GM15510 (cell line): Measurements from ENCODE around the gene KRT80.

Source experiments
- POLR2A ChIP-seq: IDR thresholded peaks from 3 replicates; pipeline ENCODE4 v1.6.1; 2011; ENCODE audit warnings: borderline replicate concordance; ENCODE audit not compliant: insufficient read length; ENCODE audit errors: extremely low read depth

Gene KRT80

DNA sequence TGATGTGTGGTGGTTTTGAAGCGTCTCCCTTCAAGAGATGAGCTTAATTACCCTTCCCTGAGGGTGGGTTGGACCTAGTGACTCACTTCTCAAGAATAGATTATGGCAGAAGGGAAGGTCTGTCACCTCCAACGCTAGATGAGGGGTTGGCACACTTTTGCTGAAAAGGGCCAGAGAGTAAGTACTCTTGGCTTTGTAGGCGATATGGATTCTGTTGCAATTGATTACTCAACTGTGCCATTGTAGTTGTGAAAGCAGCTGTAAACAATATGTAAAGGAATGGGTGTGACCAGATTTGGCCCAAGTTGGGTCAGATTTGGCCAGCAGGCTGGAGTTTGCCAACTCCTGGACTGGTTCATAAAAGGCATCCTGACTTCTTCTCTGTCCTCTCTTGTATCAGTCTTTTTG is 59.1 kb downstream of the KRT80 start:
- TF ChIP-seq POLR2A, result no peak

DNA sequence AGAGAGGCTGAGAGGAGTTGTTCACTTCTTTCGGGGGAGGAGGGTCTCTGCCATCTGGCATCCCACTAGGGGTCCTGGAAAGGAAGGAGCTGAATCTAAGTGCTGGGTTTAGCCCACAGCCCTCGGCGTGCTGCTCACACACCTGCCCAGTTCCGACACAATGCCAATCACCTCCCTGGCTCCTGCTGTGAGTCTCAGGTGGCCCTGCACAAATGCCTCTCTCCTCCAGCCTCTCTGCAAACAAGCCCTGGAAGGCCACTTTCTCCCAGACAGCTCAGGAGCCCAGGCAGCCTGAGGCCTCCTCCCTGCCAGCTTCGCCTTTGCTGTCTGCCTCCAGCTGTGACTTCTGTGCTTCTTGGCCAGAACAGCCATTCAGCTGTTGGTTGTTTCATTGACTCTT is 61.1 kb downstream of the KRT80 start:
- TF ChIP-seq POLR2A, result no peak

DNA sequence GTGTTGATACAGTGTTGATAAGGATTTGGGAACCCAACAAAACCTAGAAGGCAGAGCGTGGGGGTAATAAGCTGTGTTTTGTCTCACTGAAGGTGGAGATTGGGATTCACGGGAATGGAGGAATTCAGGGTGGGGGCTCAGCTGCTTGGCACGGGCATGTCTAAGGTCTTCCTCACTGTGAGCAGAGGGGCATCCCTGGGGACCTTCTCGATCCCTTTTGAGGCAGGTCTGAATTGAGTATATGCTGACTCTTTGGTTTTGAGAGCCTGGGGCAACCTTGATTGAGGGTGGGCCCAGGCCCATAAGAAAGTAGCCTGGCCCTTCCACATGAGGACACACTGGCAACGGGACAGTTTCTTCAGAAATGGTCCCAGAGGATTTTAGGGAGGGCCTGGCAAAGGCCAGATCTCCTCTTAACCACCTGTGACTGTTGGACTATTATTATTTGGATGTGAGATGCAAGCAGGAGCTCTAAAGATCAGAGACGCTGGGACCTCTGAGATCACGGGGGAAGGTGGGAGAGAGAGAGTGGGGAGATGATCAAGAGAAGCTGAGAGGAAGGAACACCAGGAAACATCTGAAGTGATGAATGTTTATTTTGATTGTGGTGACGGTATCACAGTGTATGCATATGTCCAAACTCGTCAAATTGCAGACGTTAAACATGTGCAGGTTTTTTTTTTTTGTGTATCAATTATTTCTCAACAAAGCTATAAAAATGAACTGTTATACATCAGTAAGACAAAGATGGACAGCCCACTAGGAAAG is 63.9 kb downstream of the KRT80 start:
- no peak for TF ChIP-seq POLR2A

DNA sequence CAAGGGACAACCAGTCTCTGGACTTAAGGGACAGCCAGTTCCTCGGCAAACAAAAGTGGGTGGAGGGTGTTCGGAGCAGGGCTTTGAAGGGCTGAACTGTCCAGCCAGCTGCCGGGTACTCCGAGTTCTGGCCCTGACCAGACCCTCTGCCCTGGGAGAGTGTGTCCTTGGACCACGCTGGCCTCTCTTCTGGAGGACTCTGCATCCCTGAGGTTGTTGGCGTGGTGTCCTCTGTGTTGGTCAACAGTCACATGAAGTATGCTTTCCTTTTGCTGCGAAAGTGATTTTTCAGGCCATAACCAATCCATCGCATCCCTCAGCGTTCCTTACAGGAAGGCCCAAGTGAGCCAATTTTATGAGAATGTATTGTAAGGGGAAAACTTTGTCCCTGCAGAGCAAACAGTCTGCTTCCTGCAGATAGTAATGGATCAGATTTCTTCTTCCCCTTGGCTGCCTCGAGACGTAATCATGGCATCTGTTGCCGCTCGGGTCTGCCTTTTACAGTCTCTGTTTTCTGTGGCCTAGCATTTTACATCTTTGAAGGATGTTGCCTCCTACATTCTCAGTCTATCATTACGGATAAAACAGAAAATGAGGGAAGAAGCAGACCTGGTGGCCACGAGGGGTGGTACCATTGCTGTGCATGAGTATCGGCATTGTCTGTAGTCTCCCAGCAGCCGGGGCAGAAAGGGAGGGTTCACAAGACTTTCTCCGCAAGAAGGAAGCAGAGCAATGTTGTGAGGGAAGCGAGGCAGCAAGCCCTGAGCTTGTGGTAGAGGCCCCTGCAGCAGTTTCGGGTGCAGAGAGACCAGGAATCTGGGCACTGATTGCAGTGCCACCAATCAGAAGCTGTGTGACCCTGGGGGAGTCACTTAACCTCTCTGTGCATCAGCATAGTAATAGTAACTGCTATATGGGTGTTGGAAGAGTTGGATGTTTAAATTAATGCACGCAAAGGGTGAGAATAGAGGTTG is 64.9 kb downstream of the KRT80 start:
- TF ChIP-seq POLR2A, result no peak

DNA sequence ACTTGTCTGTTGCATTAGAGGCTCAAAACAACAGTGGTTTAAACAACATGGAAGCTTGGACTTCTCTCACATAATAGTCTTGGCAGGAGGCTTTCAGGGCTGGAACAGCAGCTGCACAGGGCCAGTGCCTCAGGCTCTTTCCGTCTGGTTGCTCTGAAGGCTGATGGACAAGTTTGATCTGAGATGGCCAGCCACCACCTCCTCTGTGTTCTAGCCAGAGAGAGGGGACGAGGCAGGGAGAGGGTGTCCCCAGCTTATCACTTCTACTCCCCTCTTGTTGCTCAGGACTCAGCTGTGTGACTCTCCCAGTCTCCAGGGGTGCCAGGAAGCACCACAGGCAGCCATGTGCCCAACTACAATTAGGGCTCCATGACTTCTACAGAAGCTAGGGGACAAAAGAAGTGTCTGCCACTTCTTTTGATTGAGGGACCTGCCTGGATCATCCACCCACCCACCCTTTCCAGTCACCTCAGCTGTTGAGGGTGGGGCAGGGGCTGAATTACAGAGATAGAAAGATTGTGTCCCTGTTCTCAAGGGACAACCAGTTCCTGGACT is 65.7 kb downstream of the KRT80 start:
- no peak for TF ChIP-seq POLR2A

DNA sequence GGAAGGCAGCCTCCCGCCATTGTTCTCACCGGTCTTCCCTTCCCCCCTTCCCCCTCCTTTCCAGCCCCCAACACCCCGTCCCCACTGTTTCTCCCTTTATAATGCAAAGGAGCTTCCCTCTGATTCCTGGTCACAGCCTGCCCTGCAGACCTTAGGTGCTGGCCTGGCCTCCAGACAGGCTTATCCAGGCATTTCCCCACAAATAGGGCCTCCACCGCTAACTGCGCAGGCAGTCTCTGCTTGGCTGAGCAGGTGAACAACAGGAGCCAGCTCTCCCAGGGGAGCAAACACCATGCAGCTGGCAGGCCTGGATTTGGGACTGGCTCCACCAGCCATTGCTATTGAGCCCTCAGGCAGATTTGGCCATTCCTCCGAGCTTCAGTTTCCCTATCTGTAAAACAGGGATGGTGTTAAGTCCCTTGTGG is 66.3 kb downstream of the KRT80 start:
- no peak for TF ChIP-seq POLR2A

DNA sequence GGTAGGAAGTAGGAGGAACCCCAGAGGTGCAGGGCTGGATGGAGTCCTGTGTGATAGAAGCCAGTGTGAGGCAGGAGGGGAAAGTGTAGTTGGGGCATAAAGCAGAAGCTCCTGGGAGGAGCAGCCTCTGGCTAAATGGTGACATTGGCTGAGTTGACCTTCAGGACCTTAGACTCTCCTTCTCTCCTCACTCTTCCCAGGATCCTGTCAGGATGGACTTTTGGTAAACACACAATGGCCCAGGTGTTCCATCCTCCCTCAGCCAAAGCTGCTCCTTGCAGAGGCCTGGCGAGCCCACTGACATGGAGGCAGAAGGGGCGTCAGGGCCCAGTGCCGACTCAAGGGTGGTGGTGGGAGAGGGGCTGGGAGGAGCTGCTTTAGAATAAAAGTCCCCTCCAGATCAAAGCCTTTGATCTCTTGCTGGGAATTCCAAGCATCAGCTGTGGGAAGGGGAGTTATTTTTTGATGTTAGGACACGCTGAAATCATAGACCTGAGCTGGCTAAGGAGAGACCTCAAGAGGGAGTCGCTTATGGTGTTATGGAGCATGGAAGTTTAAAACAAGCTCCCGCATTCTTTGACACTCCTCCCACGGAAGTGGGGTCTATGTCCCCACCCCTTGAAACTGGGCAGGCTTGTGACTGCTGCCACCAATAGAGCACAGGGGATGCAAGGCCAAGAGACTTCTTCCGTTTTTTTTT is 68.2 kb downstream of the KRT80 start:
- no peak for TF ChIP-seq POLR2A

DNA sequence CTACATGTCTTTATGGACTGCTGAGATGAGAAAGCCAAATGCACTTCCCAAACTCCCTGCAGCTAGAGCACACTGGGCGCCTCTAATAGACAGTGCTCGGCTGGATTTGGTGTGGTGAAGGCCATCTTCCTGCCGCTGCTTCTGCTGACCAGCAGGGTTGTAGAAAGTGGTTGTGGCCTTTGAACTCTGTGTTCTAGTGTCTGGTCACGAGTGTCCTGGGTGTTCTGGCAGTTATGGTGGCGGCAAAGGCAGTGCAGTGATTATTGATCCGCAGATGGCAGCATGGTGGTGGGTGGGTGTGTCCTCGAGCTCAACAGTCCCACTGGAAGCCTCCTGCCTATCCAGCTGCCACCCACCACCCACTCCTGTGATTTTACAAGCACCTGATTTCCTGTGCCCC is 68.9 kb downstream of the KRT80 start:
- TF ChIP-seq POLR2A, result no peak

DNA sequence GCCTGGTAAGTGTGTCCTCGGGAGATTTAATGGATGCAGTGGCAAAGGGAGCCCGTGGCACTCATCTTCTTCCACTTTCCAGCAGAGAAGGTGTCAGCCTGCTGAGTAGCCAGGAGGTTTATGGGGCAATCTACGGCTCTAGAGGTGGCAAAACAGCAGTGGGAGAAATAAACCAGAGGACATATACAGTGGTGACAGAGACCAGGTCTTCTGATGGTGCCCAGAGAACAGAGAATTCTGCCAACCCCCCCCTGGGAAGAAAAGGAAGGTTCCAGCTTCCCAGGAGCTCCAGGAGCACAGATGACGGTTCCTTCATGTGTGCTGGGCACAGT is 69.3 kb downstream of the KRT80 start:
- TF ChIP-seq POLR2A, result no peak

DNA sequence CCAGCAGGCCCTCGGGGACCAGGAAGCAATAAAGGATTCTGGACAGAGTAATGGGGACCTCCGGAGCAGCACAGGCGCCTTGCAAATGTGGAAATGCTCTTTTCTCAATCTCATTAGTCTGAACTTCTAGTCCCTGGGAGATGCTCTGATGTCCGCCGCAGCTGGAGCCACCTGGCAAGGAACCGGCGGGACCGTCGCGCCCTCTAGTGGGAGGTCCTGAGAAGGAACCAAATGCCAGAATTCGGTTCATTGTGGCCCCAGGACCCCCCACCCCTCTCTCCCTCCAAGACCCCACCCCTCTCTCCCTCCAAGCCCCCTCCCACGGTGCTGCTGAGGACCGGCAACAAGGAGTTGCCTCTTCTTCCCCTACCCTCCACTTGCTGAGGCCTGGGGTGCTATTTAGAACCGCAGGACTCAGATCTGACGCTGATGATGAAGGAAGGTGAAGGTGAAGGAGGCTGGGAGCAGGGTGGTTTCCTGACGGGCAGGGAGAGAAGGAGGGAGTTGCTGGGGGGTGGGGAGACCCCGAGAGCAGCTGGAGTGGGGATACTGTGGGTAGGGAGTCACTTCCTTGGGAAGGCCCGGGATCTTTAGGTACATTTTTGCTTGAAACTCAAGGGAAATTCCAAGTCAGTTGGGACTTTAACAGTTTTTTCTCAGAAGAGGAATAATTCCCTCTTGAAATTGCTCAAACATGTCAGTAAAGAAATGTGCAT is 69.8 kb downstream of the KRT80 start:
- no peak for TF ChIP-seq POLR2A

DNA sequence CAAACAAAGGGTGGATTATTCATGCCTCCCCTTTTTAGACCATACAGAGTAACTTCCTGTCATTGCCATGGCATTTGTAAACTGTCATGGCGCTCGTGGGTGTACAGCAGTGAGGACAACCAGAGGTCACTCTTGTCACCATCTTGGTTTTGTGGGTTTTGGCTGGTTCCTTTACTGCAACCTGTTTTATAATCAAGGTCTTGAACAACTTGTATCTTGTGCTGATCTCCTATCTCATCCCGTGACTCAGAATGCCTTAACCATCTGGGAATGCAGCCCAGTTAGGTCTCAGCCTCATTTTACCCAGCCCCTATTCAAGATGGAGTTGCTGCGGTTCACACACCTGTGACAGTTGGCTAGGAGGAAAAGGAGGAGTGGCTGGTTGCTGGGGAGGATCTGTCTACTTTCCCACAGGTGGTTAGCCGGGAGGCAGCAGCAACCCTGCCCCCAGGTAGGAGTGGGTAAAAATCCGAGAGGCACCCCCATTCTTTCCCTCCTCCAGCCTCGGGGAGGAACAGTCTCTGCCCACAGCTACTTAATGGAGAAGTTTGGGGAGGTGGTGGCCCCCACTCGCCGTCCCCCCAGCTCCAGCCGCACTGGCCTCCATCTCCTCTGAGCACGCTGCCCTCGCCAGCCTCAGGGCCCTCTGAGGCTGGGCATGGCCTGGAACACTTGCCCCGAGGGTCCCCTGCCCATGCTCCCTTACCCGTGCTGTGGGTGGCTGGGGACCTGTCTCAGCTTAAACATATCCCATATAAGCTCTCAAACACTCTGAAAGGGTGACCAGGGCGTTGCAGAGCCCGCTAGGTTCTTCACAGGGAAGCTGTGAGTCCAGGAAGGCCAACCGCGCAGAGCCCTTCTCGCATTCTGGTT is 70.6 kb downstream of the KRT80 start:
- TF ChIP-seq POLR2A, result no peak

DNA sequence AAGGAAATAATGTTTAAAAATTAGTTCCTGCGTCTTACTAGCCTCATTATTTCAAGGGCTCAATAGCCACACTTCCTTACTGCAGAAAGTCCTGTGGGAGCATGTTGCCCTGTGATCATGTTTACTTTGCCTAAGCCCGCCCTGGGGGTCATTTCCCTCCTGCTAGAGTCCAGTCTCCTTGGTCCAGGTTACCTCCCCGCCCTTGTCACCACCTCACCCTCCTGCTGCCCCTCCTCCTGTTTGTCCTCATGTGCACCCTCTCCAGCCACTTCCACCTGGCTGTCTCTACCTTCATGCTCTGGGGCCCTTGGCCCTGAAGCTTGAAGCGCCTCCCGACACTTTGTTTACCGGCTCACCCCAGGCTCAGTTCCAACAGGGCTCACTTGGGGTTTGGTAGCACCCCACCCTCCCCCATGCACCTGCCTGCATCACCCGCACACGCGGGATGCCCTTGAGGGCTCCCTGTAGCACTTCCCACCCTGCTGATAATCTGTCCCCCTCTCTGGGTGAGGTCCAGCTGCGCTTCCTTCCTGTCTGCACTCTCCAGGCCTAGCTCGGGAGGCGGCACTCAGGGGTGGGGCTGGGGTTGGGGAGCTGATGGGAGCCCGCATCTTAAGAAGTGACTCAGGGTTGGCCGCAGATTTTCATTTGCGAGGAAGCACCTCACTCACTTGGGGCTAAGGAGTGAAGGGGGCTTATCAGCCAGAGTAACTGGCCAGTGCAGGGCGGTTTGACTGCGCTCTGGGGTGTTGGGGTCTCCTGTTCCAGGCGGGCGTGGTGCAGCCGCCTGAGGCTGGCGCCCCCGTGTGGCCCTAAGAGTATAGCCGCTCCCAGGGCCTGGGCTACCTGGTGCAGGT is 72.2 kb downstream of the KRT80 start:
- no peak for TF ChIP-seq POLR2A
